HG02884 (cell line): ENCODE results near the gene ATAD1.
"Not testable (repeated sequence)": the region's sequence is repeated elsewhere in the genome, so short reads cannot be mapped to it uniquely, and the experiment has no call there.

Experiments used
- ATAC-seq: cut with Tn5 transposase; IDR thresholded peaks from one replicate; pipeline ENCODE4 v1.9.1; 2021; ENCODE audit warnings: mild to moderate bottlenecking, moderate library complexity; ENCODE audit not compliant: unreplicated experiment

ATAD1 gene

GRCh38 chr10:87817609-87818504, at the start of gene ATAD1:
ATAD1 (minus strand) TSS chr10:87818226; CDS start chr10:87814599, 3,627 bp downstream.
- ATAC-seq: peak; percentile 68

DNA sequence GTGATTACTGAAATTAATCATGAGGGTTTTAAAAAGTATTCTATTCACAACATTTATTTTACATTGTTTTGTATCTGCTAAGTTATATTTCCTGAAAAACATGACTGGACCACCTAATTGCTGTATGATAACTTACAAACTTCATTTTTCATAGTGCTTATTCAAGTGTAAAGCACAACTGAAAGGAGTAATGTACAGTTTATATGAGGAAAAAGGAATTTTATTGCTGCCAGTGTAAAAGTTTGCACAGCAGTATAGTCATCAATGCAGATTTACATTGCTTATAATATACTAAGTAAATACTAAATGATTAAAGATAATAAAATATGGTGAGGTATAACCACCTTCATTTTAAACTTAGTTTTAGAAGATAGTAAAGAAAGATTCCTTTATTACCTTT, 49.4 kb upstream of the ATAD1 start:
- ATAC-seq: no peak

DNA sequence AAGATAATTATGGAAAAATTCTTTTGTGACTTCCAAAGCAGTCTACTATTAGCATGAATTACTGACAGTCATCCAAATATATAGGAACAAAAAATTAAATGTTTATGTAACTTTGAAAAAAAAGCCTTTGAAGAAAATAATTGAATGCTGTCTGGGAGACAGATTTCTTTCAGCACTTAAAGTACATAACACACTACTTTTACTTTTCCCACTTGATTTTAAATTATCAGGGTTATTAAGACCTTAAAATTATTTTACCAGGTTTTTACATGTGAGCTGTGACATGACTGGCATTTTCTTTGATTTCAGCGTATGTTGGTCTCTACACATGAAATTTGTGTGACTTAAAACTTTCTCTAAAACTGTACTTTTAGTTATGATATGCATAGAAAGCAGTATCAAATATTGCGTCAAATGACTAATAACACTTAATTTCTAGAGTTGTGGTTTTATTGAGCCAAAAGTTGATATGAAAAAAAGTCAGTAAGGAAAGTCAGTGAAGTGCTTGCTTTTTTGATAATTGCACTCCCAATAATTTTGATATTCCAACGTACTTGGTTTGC, 48.5 kb upstream of the ATAD1 start:
- no peak for ATAC-seq

- ATAC-seq: no peak
Measured at GRCh38 chr10:87865241-87865881, 47.3 kb upstream of the ATAD1 start.

- no peak for ATAC-seq
Measured at GRCh38 chr10:87864496-87865059, 46.6 kb upstream of the ATAD1 start.

GRCh38 chr10:87863951-87864495, 46.0 kb upstream of the ATAD1 start:
- not testable (repeated sequence) for ATAC-seq

DNA sequence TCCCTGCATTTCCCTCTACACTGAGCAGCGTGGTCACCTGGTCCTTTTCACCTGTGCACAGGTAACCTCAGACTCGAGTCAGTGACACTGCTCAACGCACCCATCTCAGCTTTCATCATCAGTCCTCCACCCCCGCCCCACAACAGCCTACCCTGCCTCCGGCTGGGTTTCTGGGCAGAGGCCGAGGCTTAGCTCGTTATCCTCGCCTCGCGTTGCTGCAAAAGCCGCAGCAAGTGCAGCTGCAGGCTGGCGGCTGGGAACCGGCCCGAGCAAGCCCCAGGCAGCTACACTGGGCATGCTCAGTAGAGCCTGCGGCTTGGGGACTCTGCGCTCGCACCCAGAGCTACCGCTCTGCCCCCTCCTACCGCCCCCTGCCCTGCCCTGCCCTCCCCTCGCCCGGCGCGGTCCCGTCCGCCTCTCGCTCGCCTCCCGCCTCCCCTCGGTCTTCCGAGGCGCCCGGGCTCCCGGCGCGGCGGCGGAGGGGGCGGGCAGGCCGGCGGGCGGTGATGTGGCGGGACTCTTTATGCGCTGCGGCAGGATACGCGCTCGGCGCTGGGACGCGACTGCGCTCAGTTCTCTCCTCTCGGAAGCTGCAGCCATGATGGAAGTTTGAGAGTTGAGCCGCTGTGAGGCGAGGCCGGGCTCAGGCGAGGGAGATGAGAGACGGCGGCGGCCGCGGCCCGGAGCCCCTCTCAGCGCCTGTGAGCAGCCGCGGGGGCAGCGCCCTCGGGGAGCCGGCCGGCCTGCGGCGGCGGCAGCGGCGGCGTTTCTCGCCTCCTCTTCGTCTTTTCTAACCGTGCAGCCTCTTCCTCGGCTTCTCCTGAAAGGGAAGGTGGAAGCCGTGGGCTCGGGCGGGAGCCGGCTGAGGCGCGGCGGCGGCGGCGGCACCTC, 45.3 kb upstream of the ATAD1 start, which contains the start of the genes KLLN and PTEN:
TSS of gene KLLN (minus strand) at position 481 of the 891 bp plus-strand sequence. CDS start 1,046 bp downstream, outside the sequence.
TSS of gene PTEN (plus strand) at position 573 of the 891 bp plus-strand sequence. CDS start 845 bp downstream, outside the sequence.
- peak; percentile 32 for ATAC-seq

DNA sequence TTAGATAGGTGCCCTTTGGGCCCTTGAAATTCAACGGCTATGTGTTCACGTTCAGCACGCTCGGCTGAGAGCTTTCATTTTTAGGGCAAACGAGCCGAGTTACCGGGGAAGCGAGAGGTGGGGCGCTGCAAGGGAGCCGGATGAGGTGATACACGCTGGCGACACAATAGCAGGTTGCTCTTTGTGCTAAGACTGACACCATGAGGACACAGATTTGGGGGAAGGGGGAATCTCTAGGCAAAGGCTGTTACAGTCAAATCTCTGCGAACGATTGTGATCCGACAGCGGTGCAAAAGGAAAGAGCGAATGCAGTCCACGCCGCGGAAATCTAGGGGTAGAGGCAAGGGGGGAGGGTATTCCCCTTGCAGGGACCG, 44.6 kb upstream of the ATAD1 start:
- ATAC-seq: peak; percentile 12

DNA sequence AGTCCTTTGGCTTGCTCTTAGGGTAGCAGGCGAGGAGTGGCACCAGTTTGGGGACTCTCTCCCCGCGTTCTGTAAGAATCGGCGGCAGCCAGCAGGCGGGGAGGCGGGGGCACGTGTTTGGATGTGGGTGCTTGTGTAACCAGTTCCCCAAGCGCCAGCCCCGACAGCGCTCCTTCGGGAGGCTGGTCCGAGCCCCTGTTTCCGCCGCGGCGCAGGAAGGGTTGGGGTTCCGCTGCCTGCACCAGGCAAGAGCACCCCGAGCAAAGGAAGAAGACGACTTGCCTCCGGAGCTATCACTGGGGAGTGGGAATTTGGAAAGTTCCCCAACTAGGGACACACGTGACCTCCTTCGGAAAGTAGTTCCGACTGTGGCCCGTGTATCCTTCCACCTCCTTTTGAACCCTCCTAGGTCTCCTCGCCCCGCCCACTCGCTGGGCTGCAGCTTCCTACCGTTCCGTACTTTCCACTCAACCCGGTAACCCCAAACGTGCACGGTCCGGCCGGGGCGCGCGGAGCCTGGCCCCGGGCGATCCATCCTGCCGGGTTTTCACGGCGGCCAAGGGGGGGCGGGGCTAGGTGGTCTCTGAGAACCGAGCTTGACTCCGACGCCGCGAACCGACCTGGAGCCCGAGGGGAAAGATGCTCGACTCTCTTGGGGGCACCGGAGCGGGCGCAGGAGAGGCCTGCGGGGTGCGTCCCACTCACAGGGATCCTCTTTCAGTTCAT, 44.1 kb upstream of the ATAD1 start:
- ATAC-seq: peak; percentile 46

DNA sequence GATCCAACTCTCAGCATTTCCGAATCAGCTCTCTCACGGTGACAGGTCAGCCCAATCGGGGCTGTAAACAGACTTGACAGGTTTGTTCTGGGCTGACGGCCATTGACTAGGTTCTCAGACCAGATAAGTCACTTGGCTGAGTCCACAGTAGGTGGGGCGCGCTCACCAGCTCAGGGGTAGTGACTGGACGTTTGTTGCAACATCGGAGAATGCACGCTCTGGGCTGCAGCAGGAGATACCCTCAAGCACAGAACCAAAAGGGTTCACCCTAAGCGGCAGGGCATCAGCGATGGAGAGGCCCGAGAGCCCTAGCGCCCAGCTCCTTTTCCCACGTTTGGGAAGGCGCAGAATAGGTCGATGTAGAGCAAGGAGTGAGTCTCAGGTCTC, 43.5 kb upstream of the ATAD1 start:
- ATAC-seq: no peak

DNA sequence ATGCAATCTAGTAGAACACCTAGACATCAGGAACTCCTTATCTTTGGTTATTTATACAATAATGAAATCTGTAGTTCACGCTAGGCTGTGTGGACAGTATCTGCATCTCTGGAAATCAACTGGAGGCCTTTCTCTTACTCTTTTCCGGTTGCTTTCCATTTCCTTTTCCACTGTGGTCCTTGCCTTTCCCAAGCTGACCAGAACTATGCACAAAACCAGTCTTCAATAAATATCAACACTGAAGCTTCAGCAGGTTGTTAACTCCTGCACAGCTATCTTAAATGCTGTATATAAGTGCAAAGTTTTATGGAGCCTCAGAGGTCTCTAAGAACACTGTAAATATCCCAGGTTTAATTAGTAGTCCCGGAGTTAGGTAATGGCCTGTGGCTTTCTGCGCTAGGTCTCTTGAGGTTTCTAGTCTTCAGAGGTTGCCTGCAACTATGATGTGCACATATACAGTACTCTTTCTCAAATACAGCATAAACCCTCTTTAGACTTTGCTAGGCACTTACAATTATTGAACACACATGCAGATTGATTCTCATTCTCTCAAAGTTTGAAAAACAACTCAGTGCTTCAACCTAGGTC, 42.9 kb upstream of the ATAD1 start:
- ATAC-seq: no peak

- no peak for ATAC-seq
Measured at GRCh38 chr10:87860156-87860795, 42.2 kb upstream of the ATAD1 start.

- not testable (repeated sequence) for ATAC-seq
Measured at GRCh38 chr10:87855665-87856064, 37.6 kb upstream of the ATAD1 start.

DNA sequence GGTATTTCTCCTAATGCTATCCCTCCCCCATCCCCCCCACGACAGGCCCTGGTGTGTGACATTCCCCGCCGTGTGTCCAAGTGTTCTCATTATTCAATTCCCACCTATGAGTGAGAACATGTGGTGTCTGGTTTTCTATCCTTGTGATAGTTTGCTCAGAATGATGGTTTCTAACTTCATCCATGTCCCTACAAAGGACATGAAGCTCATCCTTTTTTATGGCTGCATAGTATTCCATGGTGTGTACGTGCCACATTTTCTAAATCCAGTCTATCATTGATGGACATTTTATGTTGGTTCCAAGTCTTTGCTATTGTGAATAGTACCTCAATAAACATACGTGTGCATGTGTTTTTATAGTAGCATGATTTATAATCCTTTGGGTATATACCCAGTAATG, 37.2 kb upstream of the ATAD1 start:
- ATAC-seq: not testable (repeated sequence)

DNA sequence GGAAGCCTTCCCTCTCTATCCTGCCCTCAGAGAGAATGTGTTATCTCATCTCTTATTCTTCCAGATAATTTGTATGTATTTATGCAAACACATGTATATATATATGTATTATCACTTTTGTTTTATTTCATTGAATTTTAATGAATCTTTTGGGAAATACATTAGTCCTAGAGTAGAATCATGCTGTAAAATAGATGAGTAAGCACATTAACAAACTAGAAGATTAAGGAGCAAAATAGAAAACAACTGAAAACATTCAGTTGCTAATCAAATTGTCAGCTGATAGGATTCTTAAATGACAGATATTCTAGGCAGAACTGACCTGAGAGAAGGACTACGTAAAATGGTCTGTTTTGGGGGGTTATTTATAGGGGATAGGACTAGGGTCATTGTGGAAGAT, 34.1 kb upstream of the ATAD1 start:
- ATAC-seq: no peak

DNA sequence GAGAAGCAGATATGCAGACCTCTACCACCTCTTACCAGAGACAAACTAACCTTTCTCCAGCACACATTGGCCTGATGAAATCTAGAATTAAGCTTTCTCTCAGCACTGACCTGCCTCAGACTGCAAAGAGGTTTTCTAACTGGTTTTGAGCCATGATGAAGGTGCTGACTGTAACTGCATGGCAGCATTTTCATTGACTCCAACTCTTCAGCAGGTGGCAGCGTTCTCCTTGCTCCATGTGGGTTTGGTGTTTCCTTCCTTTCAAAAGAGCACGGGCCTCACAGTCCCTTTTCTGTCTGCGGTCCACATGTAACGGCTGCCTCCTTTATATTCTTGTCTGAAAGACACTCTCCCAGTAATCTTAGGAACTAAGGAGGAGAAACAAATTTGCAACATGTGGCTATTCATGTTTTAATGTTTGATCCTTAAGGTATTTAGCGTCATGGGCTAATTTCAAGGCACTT, 32.7 kb upstream of the ATAD1 start:
- ATAC-seq: no peak

GRCh38 chr10:87849001-87849400, 31.0 kb upstream of the ATAD1 start:
- no peak for ATAC-seq

DNA sequence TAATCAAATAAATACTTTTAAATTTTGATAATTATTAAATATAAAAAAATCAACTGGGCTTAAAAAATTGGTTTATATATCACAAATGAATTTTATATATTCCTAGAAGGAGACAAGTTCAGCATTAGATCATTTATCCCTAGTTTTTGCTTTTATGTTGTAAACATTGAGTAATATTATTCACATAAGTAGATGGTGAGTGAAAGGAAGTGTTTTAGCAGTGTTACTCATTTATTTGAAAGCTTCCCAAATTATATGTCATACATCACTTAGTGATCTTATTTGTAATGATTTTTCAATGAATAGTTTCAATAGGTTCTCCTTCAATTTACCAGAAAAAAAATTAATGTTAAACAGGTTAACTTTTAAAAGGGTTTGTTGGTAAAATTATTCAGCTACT, 29.5 kb upstream of the ATAD1 start:
- no peak for ATAC-seq
